PFSK-1 (cell line): ENCODE measurements around the gene TFPI2.

Experiments
- FOXP2 ChIP-seq: optimal IDR thresholded peaks from 2 replicates; pipeline ENCODE3; 2011; ENCODE audit warnings: borderline replicate concordance, control low read depth, inconsistent platforms; ENCODE audit not compliant: insufficient read depth; ENCODE audit errors: extremely low read length, extremely low read depth
- POLR2AphosphoS5 ChIP-seq: IDR thresholded peaks from 2 replicates; pipeline ENCODE4 v1.6.1; 2012; ENCODE audit warnings: low read depth, mild to moderate bottlenecking, control low read depth, low read length, moderate library complexity
- REST ChIP-seq, 2 experiments: IDR thresholded peaks; 2 replicates each; pipeline versions ENCODE4 v1.6.1 to v1.8.0; 2011 to 2012; ENCODE audit warnings: low read depth in 2 of 2, low read length in 2 of 2, control low read depth in 1 of 2, inconsistent platforms in 1 of 2, mild to moderate bottlenecking in 1 of 2, moderate library complexity in 1 of 2; ENCODE audit not compliant: insufficient read depth in 1 of 2
- SIN3A ChIP-seq: IDR thresholded peaks from 2 replicates; pipeline ENCODE4 v1.6.1; 2012; ENCODE audit warnings: mild to moderate bottlenecking, low read length, moderate library complexity, borderline replicate concordance; ENCODE audit not compliant: insufficient read depth
- TAF1 ChIP-seq: IDR thresholded peaks from 2 replicates; pipeline ENCODE4 v1.6.1; 2012; ENCODE audit warnings: low read length, control low read depth, borderline replicate concordance; ENCODE audit not compliant: insufficient read depth

The TFPI2 gene

GRCh38 chr7:93851536-93851935, 39.0 kb downstream of the TFPI2 start:
- no peak for TF ChIP-seq REST (IDR thresholded peaks at IDR 0.05; ENCODE audit: insufficient read depth in 1 of 2, low read depth in 2 of 2, low read length in 2 of 2)
- TF ChIP-seq TAF1, result no peak
- no peak for TF ChIP-seq POLR2AphosphoS5
- no peak for TF ChIP-seq SIN3A
- TF ChIP-seq FOXP2, result no peak

GRCh38 chr7:93843260-93843659, 47.3 kb downstream of the TFPI2 start:
- no peak for TF ChIP-seq REST (IDR thresholded peaks at IDR 0.05; ENCODE audit: insufficient read depth in 1 of 2, low read depth in 2 of 2, low read length in 2 of 2)
- no peak for TF ChIP-seq POLR2AphosphoS5
- TF ChIP-seq FOXP2, result no peak
- no peak for TF ChIP-seq SIN3A
- no peak for TF ChIP-seq TAF1

- TF ChIP-seq POLR2AphosphoS5 (no peak), TAF1 (no peak), REST (IDR thresholded peaks at IDR 0.05; ENCODE audit: insufficient read depth in 1 of 2, low read depth in 2 of 2, low read length in 2 of 2) (no peak), SIN3A (no peak), FOXP2 (no peak)
These were observed 51.6 kb downstream of the TFPI2 start for GRCh38 chr7:93838966-93839365.

- TF ChIP-seq SIN3A, result no peak
- no peak for TF ChIP-seq FOXP2
- no peak for TF ChIP-seq TAF1
- TF ChIP-seq POLR2AphosphoS5, result no peak
- TF ChIP-seq REST (IDR thresholded peaks at IDR 0.05; ENCODE audit: insufficient read depth in 1 of 2, low read depth in 2 of 2, low read length in 2 of 2), result no peak
These were observed 53.3 kb downstream of the TFPI2 start for GRCh38 chr7:93837245-93837644.

- TF ChIP-seq FOXP2, result no peak
- TF ChIP-seq REST (IDR thresholded peaks at IDR 0.05; ENCODE audit: insufficient read depth in 1 of 2, low read depth in 2 of 2, low read length in 2 of 2), result no peak
- no peak for TF ChIP-seq SIN3A
- TF ChIP-seq TAF1, result no peak
- TF ChIP-seq POLR2AphosphoS5, result no peak
These were observed 54.4 kb downstream of the TFPI2 start for GRCh38 chr7:93836116-93836515.
